Activated T-cell treated with anti-CD3 and anti-CD28 coated beads, Interleukin-2, amount 50 U/mL, for 24 hours (primary cell): ENCODE data around the gene ZNF74.
"Not testable (repeated sequence)": the region's sequence is repeated elsewhere in the genome, so short reads cannot be mapped to it uniquely, and the experiment has no call there.

Experiments
- DNase-seq: peaks from one replicate; pipeline ENCODE4 v3.0.0-alpha.2; 2020
- H3K27ac Mint-ChIP-seq: 2 replicates; pipeline ENCODE4 v1.8.0; 2020; ENCODE audit warnings: mild to moderate bottlenecking, mixed read lengths
- H3K27me3 Mint-ChIP-seq: 2 replicates; pipeline ENCODE4 v1.8.0; 2020; ENCODE audit warnings: mixed read lengths
- H3K36me3 Mint-ChIP-seq: 2 replicates; pipeline ENCODE4 v1.8.0; 2020; ENCODE audit warnings: low read depth, mixed read lengths
- H3K4me1 Mint-ChIP-seq: 2 replicates; pipeline ENCODE4 v1.8.0; 2020; ENCODE audit warnings: low read depth, mixed read lengths
- H3K4me3 Mint-ChIP-seq: 2 replicates; pipeline ENCODE4 v1.8.0; 2020; ENCODE audit warnings: mild to moderate bottlenecking, moderate library complexity, mixed read lengths
- H3K9me3 Mint-ChIP-seq: 2 replicates; pipeline ENCODE4 v1.8.0; 2020; ENCODE audit warnings: mixed read lengths

ZNF74 gene

DNA sequence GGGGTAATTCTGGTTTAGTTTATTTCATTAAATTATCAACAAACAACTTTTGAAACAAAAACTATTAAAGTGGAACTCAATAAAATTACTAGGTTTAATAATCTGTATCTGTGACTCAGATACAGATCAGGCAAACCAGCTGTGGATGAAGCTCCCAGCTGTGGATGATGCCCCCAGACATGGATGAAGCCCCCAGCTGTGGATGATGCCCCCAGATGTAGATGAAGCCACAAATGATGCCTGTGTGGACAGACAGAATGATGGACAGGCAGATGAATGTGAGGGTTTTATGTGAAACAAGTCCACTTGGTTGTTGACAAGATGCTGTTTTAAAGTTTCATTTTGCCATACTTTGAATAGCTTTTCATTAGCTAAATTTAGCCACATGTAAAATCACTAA, 5.8 kb upstream of the ZNF74 start:
- H3K27ac Mint-ChIP-seq: no peak overlapping the region
- no peaks in the 10 kb centered on the region for H3K4me1 Mint-ChIP-seq

DNA sequence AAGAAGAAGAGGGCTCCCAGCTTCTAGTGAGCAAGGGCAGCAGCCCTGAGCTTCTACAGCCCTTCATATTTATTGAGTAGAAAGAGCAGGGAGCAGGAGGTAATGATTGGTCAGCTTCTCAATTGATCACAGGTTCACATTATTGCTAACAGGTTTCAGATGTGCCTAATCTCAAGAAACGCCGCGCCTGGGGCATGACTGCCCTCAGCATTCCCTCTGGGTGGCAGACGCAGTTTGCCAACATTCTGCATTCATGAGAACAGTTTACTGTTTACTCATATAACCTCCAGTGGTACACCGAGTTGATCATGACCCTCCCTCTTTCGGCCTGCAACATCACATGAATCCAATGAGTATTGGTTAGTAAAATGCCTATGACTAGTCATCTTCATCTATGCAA, 4.7 kb upstream of the ZNF74 start:
- Mint-ChIP-seq H3K4me3 (no peak overlapping the region), H3K9me3 (no peaks in the 10 kb centered on the region), H3K36me3 (no peaks in the 10 kb centered on the region), H3K4me1 (peaks cover 7% of the 10 kb centered on the region), H3K27ac (no peak overlapping the region), H3K27me3 (peaks cover 8% of the 10 kb centered on the region)
- peak; percentile 3 for DNase-seq

More for the DNA sequence above, 5.8 kb upstream of the ZNF74 start:
- no peak for DNase-seq
- Mint-ChIP-seq H3K36me3 (no peaks in the 10 kb centered on the region), H3K27me3 (peaks cover 11% of the 10 kb centered on the region), H3K4me3 (no peak overlapping the region), H3K9me3 (no peaks in the 10 kb centered on the region)

GRCh38 chr22:20390394-20390907, 3.5 kb upstream of the ZNF74 start:
- peaks cover 17% of the 10 kb centered on the region for H3K4me1 Mint-ChIP-seq

DNA sequence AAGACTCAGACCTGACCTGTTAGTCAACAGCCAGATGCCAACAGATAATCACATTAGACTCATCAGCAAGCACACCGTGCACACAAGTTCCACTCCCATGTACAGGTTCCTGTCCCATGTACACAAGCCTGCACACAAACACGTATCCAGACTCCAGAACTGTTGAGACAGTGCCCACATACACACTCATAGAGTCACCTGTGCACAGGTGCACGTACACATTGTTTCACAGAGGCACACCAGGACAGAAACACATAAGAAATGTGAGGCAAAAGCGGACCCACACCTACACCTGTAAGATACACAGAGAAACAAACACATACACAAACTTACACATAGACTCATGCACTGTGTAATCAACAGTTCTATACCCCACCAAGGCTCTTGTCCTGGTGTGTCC, 2.7 kb upstream of the ZNF74 start:
- peaks cover 2% of the 10 kb centered on the region for H3K36me3 Mint-ChIP-seq
- peaks cover 24% of the 10 kb centered on the region for H3K4me1 Mint-ChIP-seq
- H3K4me3 Mint-ChIP-seq: no peak overlapping the region

More at GRCh38 chr22:20390394-20390907, 3.5 kb upstream of the ZNF74 start:
- Mint-ChIP-seq H3K27ac (no peak overlapping the region), H3K4me3 (no peak overlapping the region), H3K36me3 (peaks cover 2% of the 10 kb centered on the region), H3K27me3 (peaks cover 7% of the 10 kb centered on the region), H3K9me3 (no peaks in the 10 kb centered on the region)
- no peak for DNase-seq

GRCh38 chr22:20392365-20392881, 1.5 kb upstream of the ZNF74 start:
- not testable (repeated sequence) for H3K27me3 Mint-ChIP-seq, H3K27ac Mint-ChIP-seq, H3K9me3 Mint-ChIP-seq, H3K4me3 Mint-ChIP-seq, DNase-seq, H3K36me3 Mint-ChIP-seq
- H3K4me1 Mint-ChIP-seq: peaks cover 32% of the 10 kb centered on the region

More for the DNA sequence above, 2.7 kb upstream of the ZNF74 start:
- no peaks in the 10 kb centered on the region for H3K9me3 Mint-ChIP-seq
- peaks cover 5% of the 10 kb centered on the region for H3K27me3 Mint-ChIP-seq
- DNase-seq: no peak
- H3K27ac Mint-ChIP-seq: no peak overlapping the region

DNA sequence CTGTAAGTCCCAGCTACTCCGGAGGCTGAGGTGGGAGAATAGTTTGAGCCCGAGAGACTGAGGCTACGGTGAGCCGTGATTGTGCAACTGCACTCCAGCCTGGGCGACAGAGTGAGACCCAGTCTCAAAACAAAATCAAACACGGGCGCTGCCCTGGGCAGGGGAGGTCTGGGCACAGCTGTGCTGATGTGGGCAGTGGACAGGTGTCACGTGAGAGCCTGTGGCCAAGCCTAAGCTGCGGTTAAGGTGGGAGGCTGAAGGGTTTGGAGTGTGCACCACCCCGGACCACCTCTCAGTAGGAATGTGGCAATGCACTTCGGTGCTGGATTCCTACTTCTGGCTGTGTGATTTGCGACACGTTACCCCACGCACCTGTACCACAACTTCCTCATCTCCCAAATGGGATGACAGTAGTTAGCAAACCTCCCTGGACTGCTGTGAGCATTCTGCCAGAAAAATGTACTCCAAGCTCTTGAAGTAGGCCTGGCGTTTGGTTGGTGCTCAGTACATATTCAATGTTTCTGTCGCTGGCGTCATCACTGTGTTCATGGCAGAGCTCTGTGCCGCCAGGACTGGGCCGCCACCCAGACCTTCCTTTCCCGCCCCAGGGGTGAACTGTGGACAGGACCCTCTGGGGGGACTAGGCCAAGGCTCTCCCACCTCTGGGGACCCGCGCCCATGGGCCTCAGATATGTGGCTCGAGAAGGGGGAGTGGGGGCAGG, 807 bp upstream of the ZNF74 start:
- no peaks in the 10 kb centered on the region for H3K27me3 Mint-ChIP-seq
- H3K4me3 Mint-ChIP-seq: peak overlapping the region; percentile 86
- peaks cover 34% of the 10 kb centered on the region for H3K4me1 Mint-ChIP-seq
- H3K9me3 Mint-ChIP-seq: no peaks in the 10 kb centered on the region
- peaks cover 8% of the 10 kb centered on the region for H3K36me3 Mint-ChIP-seq
- H3K27ac Mint-ChIP-seq: peak overlapping the region; percentile 91
- DNase-seq: no peak

DNA sequence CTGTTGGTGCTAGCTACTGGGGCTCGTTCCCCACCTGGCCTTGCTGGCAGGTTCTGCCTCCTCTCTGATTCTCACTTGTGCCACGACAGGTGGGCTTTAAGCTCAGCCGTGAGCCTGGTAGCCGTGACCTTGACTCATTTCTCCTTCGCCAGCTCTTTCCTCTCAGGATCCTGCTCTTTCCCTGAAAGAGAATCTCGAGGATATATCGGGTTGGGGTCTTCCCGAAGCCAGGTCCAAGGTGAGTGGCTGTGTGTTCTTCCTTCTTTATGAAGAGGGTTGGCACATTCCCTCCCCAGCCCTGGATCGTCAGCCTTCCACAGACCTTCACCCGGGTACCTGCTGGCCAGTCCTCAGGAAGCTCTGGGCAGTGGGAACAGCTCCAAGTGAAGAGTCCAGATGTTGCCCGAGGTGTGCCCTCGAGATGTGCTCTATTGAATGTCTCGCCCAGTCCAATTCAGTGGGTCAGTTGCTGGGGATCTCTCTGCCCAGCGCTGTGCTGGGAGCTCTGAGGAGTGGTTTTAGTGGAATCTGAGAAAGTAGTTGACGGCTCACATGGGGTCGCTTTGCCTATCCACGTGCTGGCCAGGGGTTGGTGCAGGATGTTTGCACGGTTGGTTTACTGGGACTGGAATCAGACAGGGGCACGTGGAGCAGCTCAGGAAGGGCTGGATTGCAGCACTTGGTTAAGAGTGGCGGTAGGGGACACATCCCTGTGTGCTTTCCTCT, 1.4 kb downstream of the ZNF74 start:
- no peaks in the 10 kb centered on the region for H3K9me3 Mint-ChIP-seq
- H3K4me3 Mint-ChIP-seq: peak overlapping the region; percentile 86
- peaks cover 15% of the 10 kb centered on the region for H3K36me3 Mint-ChIP-seq
- no peak for DNase-seq
- peak overlapping the region; percentile 78 for H3K27ac Mint-ChIP-seq
- H3K27me3 Mint-ChIP-seq: no peaks in the 10 kb centered on the region
- peaks cover 37% of the 10 kb centered on the region for H3K4me1 Mint-ChIP-seq

GRCh38 chr22:20395907-20396287, 1.9 kb downstream of the ZNF74 start:
- Mint-ChIP-seq H3K27me3 (no peaks in the 10 kb centered on the region), H3K4me3 (peak overlapping the region; percentile 86), H3K27ac (no peak overlapping the region), H3K4me1 (peaks cover 37% of the 10 kb centered on the region), H3K36me3 (peaks cover 20% of the 10 kb centered on the region), H3K9me3 (no peaks in the 10 kb centered on the region)
- DNase-seq: no peak

- H3K27ac Mint-ChIP-seq: no peak overlapping the region
- H3K4me3 Mint-ChIP-seq: no peak overlapping the region
- H3K4me1 Mint-ChIP-seq: peaks cover 37% of the 10 kb centered on the region
- no peaks in the 10 kb centered on the region for H3K9me3 Mint-ChIP-seq
- H3K27me3 Mint-ChIP-seq: no peaks in the 10 kb centered on the region
- H3K36me3 Mint-ChIP-seq: peaks cover 24% of the 10 kb centered on the region
- no peak for DNase-seq
These were observed 2.7 kb downstream of the ZNF74 start for GRCh38 chr22:20396639-20397038.

DNA sequence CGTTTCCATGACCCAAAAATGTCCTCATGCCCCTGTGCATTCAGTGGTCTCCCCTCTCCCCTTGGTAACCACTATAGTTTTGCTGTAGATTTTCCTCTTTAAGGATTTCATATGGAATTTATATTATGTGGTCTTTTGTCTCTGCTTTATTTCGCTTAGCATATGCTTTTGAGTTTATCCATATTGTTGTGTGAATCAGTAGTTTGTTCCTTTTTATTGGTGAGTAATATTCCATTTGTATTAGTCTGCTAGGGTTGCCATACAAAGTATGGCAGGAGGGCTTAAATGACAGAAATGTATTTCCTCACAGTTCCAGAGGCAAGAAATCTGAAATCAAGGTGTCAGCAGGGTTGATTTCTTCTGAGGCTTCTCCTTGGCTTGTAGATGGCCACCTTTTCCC, 3.5 kb downstream of the ZNF74 start:
- H3K9me3 Mint-ChIP-seq: no peaks in the 10 kb centered on the region
- H3K4me1 Mint-ChIP-seq: peaks cover 37% of the 10 kb centered on the region
- H3K36me3 Mint-ChIP-seq: peaks cover 32% of the 10 kb centered on the region
- no peak overlapping the region for H3K27ac Mint-ChIP-seq
- H3K4me3 Mint-ChIP-seq: no peak overlapping the region
- no peak for DNase-seq
- no peaks in the 10 kb centered on the region for H3K27me3 Mint-ChIP-seq

GRCh38 chr22:20398420-20398819, 4.5 kb downstream of the ZNF74 start:
- H3K4me1 Mint-ChIP-seq: peaks cover 38% of the 10 kb centered on the region
- no peak overlapping the region for H3K27ac Mint-ChIP-seq
- H3K4me3 Mint-ChIP-seq: no peak overlapping the region

GRCh38 chr22:20399866-20400605, 6.1 kb downstream of the ZNF74 start:
- no peak for DNase-seq
- H3K4me3 Mint-ChIP-seq: no peak overlapping the region
- no peak overlapping the region for H3K27ac Mint-ChIP-seq
- H3K4me1 Mint-ChIP-seq: peaks cover 28% of the 10 kb centered on the region
- peaks cover 52% of the 10 kb centered on the region for H3K36me3 Mint-ChIP-seq
- no peaks in the 10 kb centered on the region for H3K27me3 Mint-ChIP-seq
- H3K9me3 Mint-ChIP-seq: no peaks in the 10 kb centered on the region

More at GRCh38 chr22:20398420-20398819, 4.5 kb downstream of the ZNF74 start:
- Mint-ChIP-seq H3K36me3 (peaks cover 39% of the 10 kb centered on the region), H3K9me3 (no peaks in the 10 kb centered on the region), H3K27me3 (no peaks in the 10 kb centered on the region)
- no peak for DNase-seq

GRCh38 chr22:20400606-20401375, 6.8 kb downstream of the ZNF74 start:
- DNase-seq: no peak
- Mint-ChIP-seq H3K36me3 (peaks cover 54% of the 10 kb centered on the region), H3K27ac (no peak overlapping the region), H3K27me3 (no peaks in the 10 kb centered on the region), H3K4me1 (peaks cover 21% of the 10 kb centered on the region), H3K4me3 (no peak overlapping the region), H3K9me3 (no peaks in the 10 kb centered on the region)
